Vagina (tissue), 2 donors: ENCODE data around the gene IPO5. TPM values are rescaled to one million over a fixed set of nuclear protein-coding genes. Genes with fewer than 3 reads are reported as not detected.

ENCODE experiments used
- DNase-seq, 2 donors: peaks; one replicate each; pipeline ENCODE4 v3.0.0-alpha.2; 2017; ENCODE audit errors: extremely low spot score in 2 of 2
- H3K27ac ChIP-seq: fragments of 200-600 bp; sonication (generic); one replicate; pipeline ENCODE4 v1.5.1; 2019
- H3K27me3 ChIP-seq: fragments of 200-600 bp; sonication (generic); one replicate; pipeline ENCODE4 v1.5.1; 2019
- H3K36me3 ChIP-seq, 2 donors: fragments of 200-600 bp; sonication (generic); one replicate each; pipeline ENCODE4 v1.5.1; 2017 to 2019
- H3K4me1 ChIP-seq: fragments of 200-600 bp; sonication (generic); one replicate; pipeline ENCODE4 v1.5.1; 2019
- H3K4me3 ChIP-seq, 2 donors: fragments of 200-600 bp; sonication (generic); 1 replicate in 1 of 2; 2 replicates in 1 of 2; pipeline ENCODE4 v1.5.1; 2016 to 2019
- H3K9me3 ChIP-seq: fragments of 200-600 bp; sonication (generic); one replicate; pipeline ENCODE4 v1.5.1; 2019
- CTCF ChIP-seq, 3 experiments: fragments of 450-650 bp in 2 of 3; fragments of 200-600 bp in 1 of 3; sonication (generic) in 1 of 3; IDR thresholded peaks; one replicate each; pipeline ENCODE4 v1.5.1; 2017 to 2019; ENCODE audit warnings: antibody characterized with exemption in 3 of 3, mild to moderate bottlenecking in 2 of 3, moderate library complexity in 2 of 3
- POLR2A ChIP-seq, 2 donors: fragments of 450-650 bp; IDR thresholded peaks; one replicate each; pipeline ENCODE4 v1.6.1; 2017; ENCODE audit warnings: antibody characterized with exemption in 2 of 2, mild to moderate bottlenecking in 2 of 2, moderate library complexity in 2 of 2
- POLR2AphosphoS5 ChIP-seq, 2 donors: sonication (generic); formaldehyde crosslinking; IDR thresholded peaks; one replicate each; pipeline ENCODE4 v1.9.0; 2017; ENCODE audit warnings: antibody characterized with exemption in 2 of 2, mild to moderate bottlenecking in 2 of 2, low read depth in 1 of 2; ENCODE audit not compliant: insufficient read depth in 1 of 2
- intact Hi-C: fragments of 100-400 bp; cut with DNase I; formaldehyde crosslinking; loops from one replicate; pipeline ENCODE4 v1.15.1; 2023
- total RNA-seq: library from RNA; depleted of rRNA; stranded (reverse); fragments of >200 nt; gene quantifications from one replicate; pipeline ENCODE4 v1.2.3, GENCODE V29; 2016

Gene IPO5
- total RNA-seq, 1 donor from 2014 or later: 79.1 TPM

GRCh38 chr13:98018293-98018692, 64.8 kb downstream of the IPO5 start:
- DNase-seq: no peak
- Histone ChIP-seq H3K36me3 (peaks cover 2 to 70% of the 10 kb centered on the region in 2 donors), H3K4me3 (no peak overlapping the region), H3K9me3 (no peaks in the 10 kb centered on the region), H3K4me1 (no peaks in the 10 kb centered on the region), H3K27ac (no peak overlapping the region), H3K27me3 (no peaks in the 10 kb centered on the region)
- intact Hi-C loops: no loop called here
- TF ChIP-seq POLR2AphosphoS5 (IDR thresholded peaks at IDR 0.05; ENCODE audit: insufficient read depth in 1 of 2, low read depth in 1 of 2) (no peak), POLR2A (IDR thresholded peaks at IDR 0.05) (no peak), CTCF (IDR thresholded peaks at IDR 0.05) (no peak)

DNA sequence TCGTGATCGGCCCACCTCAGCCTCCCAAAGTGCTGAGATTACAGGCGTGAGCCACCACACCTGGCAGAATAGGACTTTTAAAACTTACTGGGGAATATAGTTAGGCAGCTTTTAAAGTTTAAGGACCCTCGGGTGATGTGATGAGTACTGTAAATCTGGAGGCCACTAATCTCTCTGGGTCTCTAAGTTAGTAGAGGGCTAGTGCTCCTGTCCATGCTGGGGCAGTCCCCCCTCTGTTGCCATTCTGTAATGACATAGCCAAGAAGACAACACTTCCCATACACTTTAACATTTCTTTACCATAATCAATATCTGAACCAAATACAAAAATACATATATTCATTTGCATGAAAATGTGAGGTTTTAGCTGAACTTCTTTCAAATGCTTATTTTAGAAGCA, 65.7 kb downstream of the IPO5 start:
- no peaks in the 10 kb centered on the region for H3K4me1 ChIP-seq
- TF ChIP-seq POLR2A (IDR thresholded peaks at IDR 0.05) (no peak), POLR2AphosphoS5 (IDR thresholded peaks at IDR 0.05; ENCODE audit: insufficient read depth in 1 of 2, low read depth in 1 of 2) (no peak), CTCF (IDR thresholded peaks at IDR 0.05) (no peak)
- no peaks in the 10 kb centered on the region for H3K9me3 ChIP-seq
- H3K4me3 ChIP-seq: no peak overlapping the region
- peaks cover 2 to 63% of the 10 kb centered on the region in 2 donors for H3K36me3 ChIP-seq
- no peaks in the 10 kb centered on the region for H3K27me3 ChIP-seq
- no peak for DNase-seq
- intact Hi-C loops: no loop called here
- H3K27ac ChIP-seq: no peak overlapping the region

DNA sequence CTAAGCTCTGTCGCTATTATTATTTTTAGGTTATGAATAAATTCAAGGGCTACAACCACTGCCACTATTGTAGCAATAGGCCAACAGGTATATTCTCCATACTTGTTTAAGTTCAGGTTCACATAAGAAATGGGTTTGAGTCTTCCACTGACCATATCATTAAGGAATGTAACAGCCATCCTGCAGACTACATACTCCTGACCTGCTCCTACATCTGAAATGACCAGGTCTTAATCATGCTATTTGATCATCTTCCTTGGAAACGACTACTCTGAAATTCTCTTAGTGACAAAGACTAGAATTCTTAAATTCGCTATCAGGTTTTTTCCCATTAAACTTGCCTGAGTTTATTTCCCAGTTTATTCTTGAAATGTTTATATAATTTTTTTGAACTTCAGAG, 66.8 kb downstream of the IPO5 start:
- H3K9me3 ChIP-seq: no peaks in the 10 kb centered on the region
- peaks cover 2 to 55% of the 10 kb centered on the region in 2 donors for H3K36me3 ChIP-seq
- no peaks in the 10 kb centered on the region for H3K4me1 ChIP-seq
- intact Hi-C loops: no loop called here
- no peak for TF ChIP-seq POLR2A (IDR thresholded peaks at IDR 0.05)
- H3K4me3 ChIP-seq: no peak overlapping the region
- no peaks in the 10 kb centered on the region for H3K27me3 ChIP-seq
- no peak overlapping the region for H3K27ac ChIP-seq
- DNase-seq: no peak

DNA sequence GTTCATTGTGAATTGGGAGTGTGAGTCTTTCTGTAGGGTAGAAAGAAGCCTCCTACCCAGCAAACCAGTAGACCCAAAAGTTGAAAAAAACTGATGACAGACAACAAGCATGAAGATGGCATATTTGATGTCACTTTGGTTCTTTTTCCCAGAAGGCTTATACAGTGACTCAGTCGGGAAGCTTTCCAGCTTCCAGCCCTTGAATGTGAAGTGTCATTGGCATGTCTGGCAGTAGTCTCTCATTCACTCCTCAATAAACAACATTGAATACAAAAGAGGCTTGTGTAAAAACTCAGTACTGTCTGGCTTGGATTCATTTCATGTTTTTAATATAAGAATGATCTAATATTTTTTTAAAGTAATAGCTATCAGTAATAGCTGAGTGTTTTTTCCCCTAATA, 68.7 kb downstream of the IPO5 start:
- Histone ChIP-seq H3K27ac (no peak overlapping the region), H3K4me3 (no peak overlapping the region), H3K9me3 (no peaks in the 10 kb centered on the region), H3K36me3 (peaks cover 2 to 44% of the 10 kb centered on the region in 2 donors), H3K27me3 (no peaks in the 10 kb centered on the region), H3K4me1 (no peaks in the 10 kb centered on the region)
- TF ChIP-seq POLR2AphosphoS5 (IDR thresholded peaks at IDR 0.05; ENCODE audit: insufficient read depth in 1 of 2, low read depth in 1 of 2) (no peak), CTCF (IDR thresholded peaks at IDR 0.05) (no peak), POLR2A (IDR thresholded peaks at IDR 0.05) (no peak)
- no peak for DNase-seq
- intact Hi-C loops: no loop called here

- Histone ChIP-seq H3K9me3 (no peaks in the 10 kb centered on the region), H3K4me3 (no peak overlapping the region), H3K4me1 (no peaks in the 10 kb centered on the region), H3K27ac (no peak overlapping the region), H3K27me3 (no peaks in the 10 kb centered on the region), H3K36me3 (peaks cover 0 to 13% of the 10 kb centered on the region in 2 donors)
- intact Hi-C loops: no loop called here
- no peak for DNase-seq
- no peak for TF ChIP-seq CTCF (IDR thresholded peaks at IDR 0.05)
- TF ChIP-seq POLR2AphosphoS5 (IDR thresholded peaks at IDR 0.05; ENCODE audit: insufficient read depth in 1 of 2, low read depth in 1 of 2): no peak
- no peak for TF ChIP-seq POLR2A (IDR thresholded peaks at IDR 0.05)
These were observed 72.1 kb downstream of the IPO5 start for GRCh38 chr13:98025480-98026025.
